Lower leg skin (tissue), 4 donors: ENCODE measurements around the gene PSMD6. TPM values are rescaled to one million over a fixed set of nuclear protein-coding genes. Genes with fewer than 3 reads are reported as not detected.

Source experiments
- DNase-seq, 2 donors: peaks; one replicate each; pipeline ENCODE4 v3.0.0-alpha.2; 2019; ENCODE audit warnings: low spot score in 2 of 2
- H3K4me3 ChIP-seq: fragments of 200-600 bp; sonication (generic); 2 replicates; pipeline ENCODE4 v1.5.1; 2017; ENCODE audit warnings: mild to moderate bottlenecking, low read depth; ENCODE audit not compliant: poor library complexity, severe bottlenecking
- POLR2A ChIP-seq, 2 donors: fragments of 450-650 bp; IDR thresholded peaks; one replicate each; pipeline ENCODE4 v1.6.1; 2016 to 2017; ENCODE audit warnings: antibody characterized with exemption in 2 of 2, mild to moderate bottlenecking in 1 of 2, moderate library complexity in 1 of 2
- WGBS, 2 donors: methylation state at CpG; one replicate each; pipeline ENCODE4 v1.1.5; 2018; 5-methylcytosine and 5-hydroxymethylcytosine counted together
- intact Hi-C: fragments of 100-400 bp; cut with DNase I; formaldehyde crosslinking; loops from one replicate; pipeline ENCODE4 v1.15.0; 2023; ENCODE audit warnings: low total_unique reads
- total RNA-seq, 4 donors: library from RNA; depleted of rRNA; stranded (reverse); fragments of >200 nt; gene quantifications; one replicate each; pipeline ENCODE4 v1.1.0, GENCODE V29; 2016
- TF ChIP-seq, protein P1 (sequence below), 3 donors: fragments of 450-650 bp; IDR thresholded peaks; one replicate each; pipeline ENCODE4 v1.5.1; 2016; ENCODE audit warnings: antibody characterized with exemption in 3 of 3, mild to moderate bottlenecking in 3 of 3, moderate library complexity in 2 of 3

The PSMD6 gene
- total RNA-seq, 4 donors from 2014 or later: 61.6 to 81.2 (median 67.1) TPM

DNA sequence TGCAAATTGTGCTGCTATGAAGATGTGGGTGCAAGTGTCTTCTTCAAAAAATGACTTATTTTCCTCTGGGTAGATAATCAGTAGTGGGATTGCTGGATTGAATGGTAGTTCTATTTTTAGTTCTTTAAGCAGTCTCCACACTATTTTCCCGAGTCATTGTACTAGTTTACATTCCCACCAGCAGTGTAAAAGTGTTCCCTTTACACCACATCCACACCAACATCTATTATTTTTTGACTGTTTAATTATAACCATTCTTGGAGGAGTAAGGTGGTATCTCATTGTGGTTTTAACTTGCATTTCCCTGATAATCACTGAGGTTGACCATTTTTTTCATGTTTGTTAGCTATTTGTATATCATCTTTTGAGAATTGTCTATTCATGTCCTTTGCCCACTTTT lies 19.7 kb upstream of the PSMD6 start:
- no peak for TF ChIP-seq POLR2A (IDR thresholded peaks at IDR 0.05)
- TF ChIP-seq, protein P1, sequence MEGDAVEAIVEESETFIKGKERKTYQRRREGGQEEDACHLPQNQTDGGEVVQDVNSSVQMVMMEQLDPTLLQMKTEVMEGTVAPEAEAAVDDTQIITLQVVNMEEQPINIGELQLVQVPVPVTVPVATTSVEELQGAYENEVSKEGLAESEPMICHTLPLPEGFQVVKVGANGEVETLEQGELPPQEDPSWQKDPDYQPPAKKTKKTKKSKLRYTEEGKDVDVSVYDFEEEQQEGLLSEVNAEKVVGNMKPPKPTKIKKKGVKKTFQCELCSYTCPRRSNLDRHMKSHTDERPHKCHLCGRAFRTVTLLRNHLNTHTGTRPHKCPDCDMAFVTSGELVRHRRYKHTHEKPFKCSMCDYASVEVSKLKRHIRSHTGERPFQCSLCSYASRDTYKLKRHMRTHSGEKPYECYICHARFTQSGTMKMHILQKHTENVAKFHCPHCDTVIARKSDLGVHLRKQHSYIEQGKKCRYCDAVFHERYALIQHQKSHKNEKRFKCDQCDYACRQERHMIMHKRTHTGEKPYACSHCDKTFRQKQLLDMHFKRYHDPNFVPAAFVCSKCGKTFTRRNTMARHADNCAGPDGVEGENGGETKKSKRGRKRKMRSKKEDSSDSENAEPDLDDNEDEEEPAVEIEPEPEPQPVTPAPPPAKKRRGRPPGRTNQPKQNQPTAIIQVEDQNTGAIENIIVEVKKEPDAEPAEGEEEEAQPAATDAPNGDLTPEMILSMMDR (IDR thresholded peaks at IDR 0.05): no peak
- DNase-seq: no peak
- H3K4me3 ChIP-seq: no peak overlapping the region
- intact Hi-C loops: no loop called here
- WGBS, 2 donors: 68 to 72% methylated on average over 1 of the region's 1 CpG

GRCh38 chr3:64039981-64040733 lies 16.9 kb upstream of the PSMD6 start:
- intact Hi-C loops: no loop called here
- H3K4me3 ChIP-seq: no peak overlapping the region
- WGBS, 2 donors: 44 to 55% methylated on average over 5 of the region's 5 CpGs
- no peak for TF ChIP-seq POLR2A (IDR thresholded peaks at IDR 0.05)
- TF ChIP-seq, protein P1 (IDR thresholded peaks at IDR 0.05): no peak
- DNase-seq: no peak

- H3K4me3 ChIP-seq: no peak overlapping the region
- intact Hi-C loops: no loop called here
- no peak for DNase-seq
- TF ChIP-seq POLR2A (IDR thresholded peaks at IDR 0.05): no peak
- TF ChIP-seq, protein P1 (IDR thresholded peaks at IDR 0.05): no peak
- WGBS, 2 donors: 55 to 66% methylated on average over 4 of the region's 4 CpGs
Measured at GRCh38 chr3:64039332-64039731, 16.0 kb upstream of the PSMD6 start.

DNA sequence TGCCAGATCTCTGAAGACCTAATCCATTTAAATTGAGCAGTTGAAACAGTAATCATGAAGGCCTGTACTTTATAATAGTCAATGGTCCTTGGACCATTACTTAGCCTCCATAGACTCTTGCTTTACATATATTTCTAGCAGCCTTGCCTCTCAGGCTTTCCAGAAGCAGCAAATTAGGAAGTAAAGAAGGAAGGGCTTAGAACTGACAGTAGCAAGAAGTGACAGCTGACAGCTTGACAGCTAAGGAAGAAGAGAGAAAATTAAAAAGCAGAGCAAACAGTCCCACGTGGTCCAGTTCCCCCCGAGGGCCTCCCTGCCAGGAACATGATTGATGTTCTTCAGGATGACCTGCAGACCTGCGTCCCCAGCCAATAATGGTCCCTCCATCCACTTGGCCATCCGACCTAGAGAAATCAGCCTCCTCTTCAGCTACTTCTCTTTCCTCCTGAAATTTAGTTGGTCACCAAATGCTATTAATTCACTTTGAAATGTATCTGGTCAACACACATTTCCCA lies 15.0 kb upstream of the PSMD6 start:
- intact Hi-C loops: no loop called here
- H3K4me3 ChIP-seq: no peak overlapping the region
- 66 to 70% methylated on average over 4 of the region's 4 CpGs for WGBS, 2 donors
- TF ChIP-seq POLR2A (IDR thresholded peaks at IDR 0.05): no peak
- TF ChIP-seq, protein P1 (IDR thresholded peaks at IDR 0.05): no peak
- no peak for DNase-seq

DNA sequence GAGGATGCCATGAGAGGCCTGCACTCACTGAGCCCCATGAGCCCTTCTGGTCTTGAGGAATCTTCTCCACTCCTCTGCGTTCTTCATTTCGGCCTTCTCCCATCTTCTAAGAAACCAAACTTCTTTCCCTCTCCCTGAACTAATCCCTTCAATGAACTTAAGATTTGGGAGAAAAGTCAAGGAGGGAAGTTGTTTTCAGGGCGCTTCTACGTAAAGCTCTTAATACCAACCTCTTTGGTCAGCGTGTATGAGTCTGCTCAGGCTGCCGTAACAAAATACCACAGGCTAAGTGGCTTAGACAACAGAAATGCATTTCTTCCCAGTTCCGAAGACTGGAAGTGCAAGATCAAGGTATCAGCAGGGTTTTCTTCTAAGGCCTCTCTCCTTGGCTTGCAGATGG lies 13.8 kb upstream of the PSMD6 start:
- H3K4me3 ChIP-seq: no peak overlapping the region
- intact Hi-C loops: no loop called here
- TF ChIP-seq, protein P1 (IDR thresholded peaks at IDR 0.05): no peak
- no peak for TF ChIP-seq POLR2A (IDR thresholded peaks at IDR 0.05)
- 97 to 98% methylated on average over 7 of the region's 7 CpGs for WGBS, 2 donors
- no peak for DNase-seq
